ENCODE results near the gene CD8B2.
"Not testable (repeated sequence)": the region's sequence is repeated elsewhere in the genome, so short reads cannot be mapped to it uniquely, and the experiment has no call there.

- TF ChIP-seq, protein P1, sequence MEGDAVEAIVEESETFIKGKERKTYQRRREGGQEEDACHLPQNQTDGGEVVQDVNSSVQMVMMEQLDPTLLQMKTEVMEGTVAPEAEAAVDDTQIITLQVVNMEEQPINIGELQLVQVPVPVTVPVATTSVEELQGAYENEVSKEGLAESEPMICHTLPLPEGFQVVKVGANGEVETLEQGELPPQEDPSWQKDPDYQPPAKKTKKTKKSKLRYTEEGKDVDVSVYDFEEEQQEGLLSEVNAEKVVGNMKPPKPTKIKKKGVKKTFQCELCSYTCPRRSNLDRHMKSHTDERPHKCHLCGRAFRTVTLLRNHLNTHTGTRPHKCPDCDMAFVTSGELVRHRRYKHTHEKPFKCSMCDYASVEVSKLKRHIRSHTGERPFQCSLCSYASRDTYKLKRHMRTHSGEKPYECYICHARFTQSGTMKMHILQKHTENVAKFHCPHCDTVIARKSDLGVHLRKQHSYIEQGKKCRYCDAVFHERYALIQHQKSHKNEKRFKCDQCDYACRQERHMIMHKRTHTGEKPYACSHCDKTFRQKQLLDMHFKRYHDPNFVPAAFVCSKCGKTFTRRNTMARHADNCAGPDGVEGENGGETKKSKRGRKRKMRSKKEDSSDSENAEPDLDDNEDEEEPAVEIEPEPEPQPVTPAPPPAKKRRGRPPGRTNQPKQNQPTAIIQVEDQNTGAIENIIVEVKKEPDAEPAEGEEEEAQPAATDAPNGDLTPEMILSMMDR (conservative IDR thresholded peaks at IDR 0.05; ENCODE audit: low read length), result not testable (repeated sequence)
- TF ChIP-seq EZH2phosphoT487 (IDR thresholded peaks at IDR 0.05; ENCODE audit: borderline replicate concordance), result not testable (repeated sequence)
These were observed 26.2 kb downstream of the CD8B2 start for GRCh38 chr2:106513391-106513790.

All from Loucy (cell line).